HG03432 (cell line): ENCODE measurements around the gene RTL5.

ENCODE experiments used
- ATAC-seq: cut with Tn5 transposase; IDR thresholded peaks from one replicate; pipeline ENCODE4 v1.9.1; 2021; ENCODE audit warnings: mild to moderate bottlenecking, moderate library complexity; ENCODE audit not compliant: unreplicated experiment

The RTL5 gene

DNA sequence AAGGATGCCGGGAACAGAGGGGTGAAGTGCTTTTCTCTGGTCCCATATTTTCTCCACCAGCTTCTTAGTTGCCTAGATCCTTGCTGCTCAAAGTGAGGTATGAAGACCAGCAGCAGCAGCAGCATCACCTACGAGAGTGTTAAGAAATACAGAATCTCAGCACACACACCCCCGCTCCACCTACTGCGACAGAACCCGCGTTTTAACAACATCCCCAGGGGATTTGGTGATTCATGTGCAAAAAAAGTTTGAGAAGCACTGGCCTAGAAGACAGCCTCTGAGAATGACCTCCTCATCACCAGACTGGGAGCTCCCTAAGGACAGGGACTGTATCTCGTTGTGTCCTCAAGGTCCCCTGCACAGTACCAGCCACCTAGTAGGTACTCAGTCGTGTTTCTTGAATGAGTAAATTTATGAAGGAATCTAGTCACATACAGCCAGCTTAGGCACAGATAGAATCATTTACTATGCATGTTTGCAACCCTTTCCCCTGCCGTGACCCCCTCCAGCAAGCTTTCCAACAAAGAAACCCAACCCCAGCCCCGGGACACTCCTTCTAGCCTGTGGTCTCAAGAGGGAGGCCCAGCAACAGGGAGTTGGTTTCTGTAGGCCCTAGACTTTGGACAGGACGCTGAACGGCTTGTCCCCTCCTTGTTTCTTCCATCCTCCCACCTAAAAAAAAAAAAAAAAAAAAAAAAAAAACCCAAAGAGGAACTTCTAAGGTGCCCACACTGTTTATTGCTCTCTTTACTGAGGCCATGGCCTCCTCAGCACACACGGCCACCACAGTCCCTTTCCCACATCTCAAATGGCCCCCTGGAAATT is 21.5 kb downstream of the RTL5 start:
- ATAC-seq = no peak

DNA sequence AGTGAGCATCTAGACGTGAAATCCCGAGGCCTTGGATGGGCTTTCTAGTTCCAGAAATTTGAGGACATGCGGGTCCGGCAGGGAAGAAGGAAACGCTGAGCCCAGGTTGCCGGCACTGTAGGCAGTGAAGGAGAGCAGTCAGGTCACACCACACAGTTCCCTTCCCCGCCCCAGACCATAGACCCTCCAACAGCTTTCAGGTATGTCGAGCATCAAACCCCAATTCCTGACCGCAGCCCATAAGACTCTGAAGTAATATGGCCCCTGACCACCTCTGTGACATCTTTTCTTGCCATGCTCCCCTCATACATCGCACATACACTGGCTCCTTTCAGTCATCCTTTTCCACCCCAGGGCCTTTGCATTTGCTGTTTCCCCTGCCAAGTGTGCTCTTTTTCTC is 23.0 kb downstream of the RTL5 start:
- no peak for ATAC-seq

DNA sequence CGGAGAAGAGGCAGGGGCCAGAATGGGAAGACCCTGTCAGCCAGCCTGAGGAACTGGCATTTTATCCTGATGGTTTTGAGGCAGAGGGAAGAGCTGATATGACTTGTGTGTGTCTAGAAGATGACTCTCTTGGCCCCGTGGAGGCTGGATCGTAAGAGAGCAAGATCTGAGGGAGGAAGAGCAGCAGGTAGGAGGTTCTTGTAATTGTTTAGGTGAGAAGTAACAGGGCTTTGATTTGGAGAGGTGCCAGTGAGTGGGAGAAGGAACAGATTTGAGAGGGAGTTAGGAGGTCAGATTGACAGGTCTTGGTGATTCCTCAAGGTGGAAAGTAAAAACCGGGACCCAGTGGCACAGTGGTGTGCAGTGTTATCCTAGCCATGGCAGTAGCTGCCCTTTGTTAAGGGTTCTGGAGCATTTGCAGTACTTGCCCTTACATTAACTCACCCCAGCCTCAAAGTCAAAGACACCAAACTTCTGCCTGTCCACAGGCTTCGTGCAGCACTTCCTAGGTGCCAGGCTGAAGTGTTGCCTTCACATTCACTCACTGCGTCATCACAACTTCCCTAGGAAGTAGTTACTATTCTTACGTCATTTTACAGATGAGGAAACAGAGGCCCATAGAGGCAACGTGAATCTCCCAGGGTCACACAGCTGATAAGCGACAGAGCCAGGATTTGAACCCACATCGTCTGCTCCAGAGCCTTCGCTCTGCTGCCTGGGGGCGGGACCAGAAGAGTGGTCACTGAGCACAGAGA is 23.7 kb downstream of the RTL5 start:
- ATAC-seq = no peak

GRCh38 chrX:72107320-72107719 is 24.4 kb downstream of the RTL5 start:
- ATAC-seq = no peak

DNA sequence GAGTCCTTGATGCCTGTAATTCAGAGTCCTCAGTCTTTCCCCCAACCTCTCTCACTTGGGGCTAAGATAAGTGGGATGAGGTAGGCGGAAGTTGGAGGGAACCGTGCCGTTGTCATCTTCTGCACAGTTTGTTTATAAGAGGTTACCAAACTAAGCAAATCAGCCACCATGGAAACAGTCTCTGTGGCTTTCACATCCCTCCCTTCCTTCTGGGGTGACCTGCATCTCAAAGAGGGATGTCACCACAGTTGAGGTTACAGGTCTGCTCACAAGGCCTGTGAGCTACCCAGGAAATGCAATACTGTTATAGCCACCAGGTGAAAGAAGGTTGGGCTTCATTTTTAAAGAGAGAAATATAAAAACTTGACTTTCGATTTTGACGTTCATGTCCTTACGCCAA is 26.3 kb downstream of the RTL5 start:
- no peak for ATAC-seq

DNA sequence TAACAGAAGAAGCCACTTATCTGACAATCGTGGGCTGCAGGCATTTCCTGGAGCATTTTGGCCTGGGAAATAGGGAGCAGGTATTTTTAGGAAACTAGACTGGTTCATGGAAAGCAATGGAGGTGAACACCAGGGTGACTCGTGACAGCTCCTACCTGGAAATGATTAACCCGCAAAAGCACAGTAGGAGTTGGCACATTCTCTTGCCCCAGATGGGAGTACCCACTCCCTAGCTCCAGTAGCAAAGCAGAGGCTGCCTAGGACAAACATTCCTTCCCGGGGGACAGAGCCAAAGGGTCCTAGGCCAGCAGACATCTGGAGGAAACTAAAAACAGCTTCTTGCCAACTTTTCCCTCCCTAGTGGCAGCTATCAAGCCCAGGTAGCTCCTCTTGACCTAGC is 29.0 kb downstream of the RTL5 start:
- ATAC-seq = no peak

- ATAC-seq = no peak
Observed at GRCh38 chrX:72102126-72102525, 29.6 kb downstream of the RTL5 start.

DNA sequence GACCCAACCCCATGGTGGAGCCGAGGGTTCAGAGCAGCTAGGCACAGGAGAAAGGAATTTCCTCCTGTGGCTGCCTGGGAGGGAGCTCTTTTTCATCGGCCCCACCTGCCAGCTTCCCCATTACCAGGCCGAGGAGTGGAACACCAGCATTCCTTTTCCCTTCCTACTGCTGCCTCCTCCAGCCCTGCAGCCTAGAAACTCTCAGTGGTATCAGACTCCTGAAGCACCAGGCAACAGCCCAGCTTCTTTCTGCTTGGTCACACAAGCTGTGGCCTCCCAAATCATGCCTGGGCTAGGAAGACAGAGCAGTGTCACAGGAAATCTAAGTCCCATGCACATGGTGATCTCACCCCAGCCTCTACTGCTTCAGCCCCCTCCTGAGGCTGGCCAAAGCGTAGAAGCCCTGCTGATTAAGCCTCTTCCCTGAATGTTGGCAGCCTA is 30.1 kb downstream of the RTL5 start:
- ATAC-seq = no peak

- ATAC-seq = peak; percentile 88
Observed at GRCh38 chrX:72100824-72101351, 30.8 kb downstream of the RTL5 start.

- no peak for ATAC-seq
Observed at GRCh38 chrX:72100051-72100755, 31.5 kb downstream of the RTL5 start.

DNA sequence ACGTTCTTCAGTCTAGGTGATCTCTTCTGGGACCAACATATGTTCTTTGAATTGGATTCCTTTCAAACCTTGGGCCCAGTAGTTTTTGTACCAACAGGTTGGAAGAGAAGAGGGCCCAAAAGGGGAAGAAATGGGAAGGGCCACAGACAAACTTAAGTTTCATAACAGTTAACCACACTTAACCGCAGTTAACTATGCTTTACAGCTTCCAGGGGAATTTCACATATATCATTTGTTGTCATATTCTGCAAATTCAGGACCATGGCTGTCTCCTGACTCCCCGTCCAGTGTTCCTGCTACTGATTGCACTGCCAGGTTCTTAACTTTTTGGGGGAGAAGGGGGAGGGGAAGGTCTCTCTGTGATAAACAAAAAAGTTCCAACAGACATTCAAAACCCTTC is 34.6 kb downstream of the RTL5 start:
- no peak for ATAC-seq

- no peak for ATAC-seq
Observed at GRCh38 chrX:72095370-72095769, 36.3 kb downstream of the RTL5 start.

DNA sequence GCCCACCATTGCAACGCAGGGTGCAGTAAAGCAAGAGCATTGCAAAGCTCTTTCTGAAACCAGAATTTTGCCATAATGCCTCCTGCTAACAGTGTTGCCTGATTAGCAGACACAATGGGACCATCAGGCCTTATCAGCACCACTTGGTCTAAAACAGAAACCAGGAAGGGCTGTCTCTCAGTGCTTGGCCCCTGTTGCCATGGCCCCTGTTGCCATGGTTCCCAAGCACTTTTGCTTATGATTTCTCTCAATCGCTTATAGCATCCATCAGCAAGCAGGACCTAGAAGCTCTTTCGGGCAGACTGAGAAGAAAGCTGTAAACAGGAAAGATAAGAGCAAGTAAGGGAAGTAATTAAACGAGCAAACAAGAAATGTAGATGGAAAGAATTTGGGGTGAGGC is 36.8 kb downstream of the RTL5 start:
- peak; percentile 91 for ATAC-seq

DNA sequence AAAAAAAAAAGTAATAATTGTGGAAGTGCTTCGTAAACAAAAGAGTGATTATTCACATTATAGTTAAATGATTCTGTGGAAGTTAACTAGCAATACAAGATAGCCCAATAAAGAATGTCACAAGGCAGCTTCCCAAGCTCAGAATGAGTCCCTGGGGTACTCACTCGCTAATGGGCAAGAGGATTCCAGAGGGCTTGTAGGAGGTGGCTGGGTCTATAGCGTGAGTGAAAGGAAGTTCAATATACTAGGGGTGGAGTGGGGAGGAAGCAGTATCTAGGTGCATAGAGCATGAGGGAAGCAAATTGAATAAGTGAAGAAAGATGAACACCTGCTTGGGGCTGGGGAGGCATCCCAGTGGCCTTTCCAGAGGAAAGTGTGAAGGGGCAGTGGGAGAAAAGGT is 42.5 kb downstream of the RTL5 start:
- no peak for ATAC-seq

DNA sequence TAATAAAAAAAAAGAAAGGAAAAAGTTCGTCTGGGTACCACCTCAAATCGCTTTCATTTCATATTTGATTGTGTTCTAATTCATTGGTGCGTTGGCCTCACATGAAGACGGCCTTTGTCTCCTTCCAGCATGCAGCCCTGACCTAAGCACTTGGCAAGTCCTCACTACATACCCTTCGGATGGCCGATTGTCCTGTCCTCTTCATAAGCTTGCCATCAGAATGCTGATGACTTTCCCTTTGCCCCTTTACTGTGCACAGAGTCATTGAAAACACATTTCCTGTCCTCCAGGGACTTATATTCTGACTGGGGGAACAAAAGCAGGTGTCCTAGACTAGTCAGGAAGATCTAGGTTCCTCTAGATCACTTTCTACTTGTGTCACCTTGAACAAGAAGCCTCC is 43.0 kb downstream of the RTL5 start:
- ATAC-seq = no peak

GRCh38 chrX:72086995-72087394 is 44.7 kb downstream of the RTL5 start:
- no peak for ATAC-seq

DNA sequence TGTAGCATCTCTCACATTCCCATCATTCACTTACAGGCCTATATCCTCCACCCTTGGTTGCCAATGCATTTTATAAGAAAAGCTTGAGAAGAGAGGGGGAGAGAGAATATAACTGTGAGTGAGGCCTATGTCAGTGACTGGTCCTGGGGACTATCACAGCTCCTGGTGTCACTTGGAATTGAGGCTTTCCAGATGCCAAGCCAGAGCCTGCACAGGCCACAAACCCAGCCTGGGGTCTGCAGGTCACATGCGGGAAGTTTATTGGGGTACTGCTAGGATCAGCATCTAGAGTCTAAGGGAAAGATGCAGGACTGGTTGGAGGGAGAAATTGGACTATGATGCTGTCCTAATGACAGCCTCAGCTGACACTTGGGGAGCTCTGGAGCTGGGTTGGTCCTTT is 47.6 kb downstream of the RTL5 start:
- ATAC-seq = no peak

- ATAC-seq = no peak
Observed at GRCh38 chrX:72083291-72083690, 48.4 kb downstream of the RTL5 start.

GRCh38 chrX:72081605-72082320 is 50.0 kb downstream of the RTL5 start:
- no peak for ATAC-seq

- no peak for ATAC-seq
Observed at GRCh38 chrX:72080800-72081199, 50.9 kb downstream of the RTL5 start.

- ATAC-seq = no peak
Observed at GRCh38 chrX:72080150-72080549, 51.6 kb downstream of the RTL5 start.
